GM13976 (cell line): ENCODE measurements around the gene IP6K2.

Experiments used
- DNase-seq: peaks from one replicate; pipeline ENCODE4 v3.0.0; 2012; ENCODE audit warnings: low spot score
- CTCF ChIP-seq: IDR thresholded peaks from 2 replicates; pipeline ENCODE4 v1.5.1; 2012; ENCODE audit warnings: borderline replicate concordance, mild to moderate bottlenecking; ENCODE audit not compliant: insufficient read depth; ENCODE audit errors: extremely low read depth, missing control alignments, control extremely low read depth
- in situ Hi-C: fragments of 300-500 bp; cut with MboI; formaldehyde crosslinking; loops from one replicate; pipeline ENCODE4 v1.12.0; 2022; ENCODE audit warnings: low sequenced_read_pairs, mixed read lengths, inconsistent platforms; ENCODE audit not compliant: unreplicated experiment

Gene IP6K2

GRCh38 chr3:48679411-48680391 is 37.3 kb downstream of the IP6K2 start:
- in situ Hi-C loops: no loop called here
- no peak for TF ChIP-seq CTCF

DNA sequence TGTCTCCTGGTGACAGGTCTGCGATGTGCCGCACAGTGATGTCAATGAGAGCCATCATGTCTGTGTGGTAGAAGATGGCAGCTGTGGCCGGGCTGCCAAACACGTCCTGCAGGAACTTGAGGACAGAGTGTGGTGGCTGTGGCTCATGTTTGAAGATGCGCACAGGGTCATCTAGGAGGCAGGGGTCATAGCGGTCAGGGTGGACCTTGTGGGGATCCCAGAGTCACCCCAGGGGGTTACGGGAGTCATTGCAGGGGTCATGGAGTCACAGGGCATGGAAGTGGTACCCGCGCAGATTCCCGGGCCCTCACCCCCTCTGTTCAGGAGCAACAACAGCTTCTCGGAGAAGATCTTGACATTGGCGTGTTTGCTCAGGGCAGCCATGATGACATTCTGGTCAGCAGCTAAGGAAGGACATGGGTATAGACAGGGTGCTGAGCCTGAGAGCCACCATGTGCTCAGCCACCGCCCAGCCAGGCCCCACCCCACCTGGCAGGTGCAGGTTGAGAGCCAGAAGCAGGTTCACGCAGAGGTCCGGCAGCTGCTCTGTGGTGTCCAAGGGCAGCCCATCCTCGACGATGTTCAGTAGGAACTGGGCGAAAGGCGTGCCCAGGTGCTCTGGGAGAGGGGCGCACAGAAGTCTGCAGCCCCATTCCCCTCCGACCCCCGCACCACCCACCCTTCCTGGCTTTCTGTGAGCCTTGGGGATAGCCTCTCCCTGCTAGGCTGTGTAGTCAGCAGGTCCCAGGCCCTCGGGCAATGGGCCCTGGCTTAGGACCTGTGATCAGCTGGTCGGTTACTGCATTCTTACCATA is 38.2 kb downstream of the IP6K2 start:
- in situ Hi-C loops: no loop called here
- TF ChIP-seq CTCF: no peak
- DNase-seq: no peak

More at GRCh38 chr3:48679411-48680391, 37.3 kb downstream of the IP6K2 start:
- peak; percentile 58 for DNase-seq

- DNase-seq: no peak
- TF ChIP-seq CTCF: no peak
- in situ Hi-C loops: no loop called here
These were observed 39.0 kb downstream of the IP6K2 start for GRCh38 chr3:48678056-48678455.

- TF ChIP-seq CTCF: no peak
- DNase-seq: no peak
- in situ Hi-C loops: no loop called here
These were observed 42.5 kb downstream of the IP6K2 start for GRCh38 chr3:48674505-48674904.

GRCh38 chr3:48672522-48672921 is 44.5 kb downstream of the IP6K2 start:
- no peak for DNase-seq
- TF ChIP-seq CTCF: no peak
- in situ Hi-C loops: no loop called here

DNA sequence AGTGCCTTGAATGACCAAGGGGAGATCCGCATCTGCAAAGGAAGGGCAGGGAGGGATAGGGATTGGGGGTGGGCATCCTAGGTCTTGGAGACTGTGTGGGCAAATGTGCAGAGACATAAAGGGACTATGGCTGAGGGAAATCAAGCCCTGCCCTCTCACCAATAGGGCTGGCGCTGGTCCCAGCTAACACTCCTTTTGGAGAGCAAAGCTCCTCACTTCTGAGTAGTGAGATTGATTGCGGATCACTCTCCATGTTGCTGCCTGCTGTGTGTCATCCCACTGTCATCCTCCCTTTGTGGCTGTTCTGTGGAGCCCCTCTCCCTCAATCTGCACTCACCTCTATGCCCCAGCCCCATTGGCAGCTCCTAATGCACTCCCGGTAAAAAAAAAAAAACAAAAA is 52.1 kb downstream of the IP6K2 start:
- no peak for DNase-seq
- no peak for TF ChIP-seq CTCF
- in situ Hi-C loops: no loop called here
